ENCODE measurements around the gene DGKZ. TPM values are rescaled to one million over a fixed set of nuclear protein-coding genes. Genes with fewer than 3 reads are reported as not detected.

Gene DGKZ
- total and polyA plus RNA-seq, 9 donors = 8.9 to 46.0 (median 29.4) TPM

GRCh38 chr11:46333394-46333947 is 13.8 kb upstream of the DGKZ start:
- Histone ChIP-seq H3K36me3 (no peaks in the 10 kb centered on the region), H3K4me3 (peak overlapping the region; percentile 5), H3K4me1 (ENCODE audit: insufficient read depth) (peaks cover 5% of the 10 kb centered on the region), H3K9me3 (no peaks in the 10 kb centered on the region), H3K27ac (no peak overlapping the region), H3K27me3 (no peaks in the 10 kb centered on the region)
- 9 to 20% (median 13%) methylated on average over 18 to 25 of the region's 25 CpGs for WGBS, 3 donors
- DNase-seq = no peak
- intact Hi-C loops (cut with DNase I) = no loop called here
- TF ChIP-seq EP300 (IDR thresholded peaks at IDR 0.05) = no peak
- TF ChIP-seq POLR2A (IDR thresholded peaks at IDR 0.05) = no peak
- TF ChIP-seq CTCF (IDR thresholded peaks at IDR 0.05) = no peak

- no peak for DNase-seq
- 95% methylated on average over 3 of the region's 3 CpGs for WGBS, 3 donors
- TF ChIP-seq POLR2A (IDR thresholded peaks at IDR 0.05) (no peak), CTCF (IDR thresholded peaks at IDR 0.05) (no peak), EP300 (IDR thresholded peaks at IDR 0.05) (no peak)
- H3K9me3 ChIP-seq = no peaks in the 10 kb centered on the region
- H3K27ac ChIP-seq = no peak overlapping the region
- H3K4me3 ChIP-seq = no peak overlapping the region
- H3K36me3 ChIP-seq = no peaks in the 10 kb centered on the region
- intact Hi-C loops (cut with DNase I) = no loop called here
- no peaks in the 10 kb centered on the region for H3K27me3 ChIP-seq
- H3K4me1 ChIP-seq (ENCODE audit: insufficient read depth) = peaks cover 5% of the 10 kb centered on the region
Observed at GRCh38 chr11:46334211-46334610, 13.1 kb upstream of the DGKZ start.

- no peak for DNase-seq
- WGBS, 3 donors = 92 to 95% (median 95%) methylated on average over 6 of the region's 6 CpGs
- Histone ChIP-seq H3K4me1 (ENCODE audit: insufficient read depth) (peaks cover 5% of the 10 kb centered on the region), H3K4me3 (no peak overlapping the region), H3K36me3 (no peaks in the 10 kb centered on the region), H3K27me3 (no peaks in the 10 kb centered on the region), H3K9me3 (no peaks in the 10 kb centered on the region), H3K27ac (no peak overlapping the region)
- TF ChIP-seq POLR2A (IDR thresholded peaks at IDR 0.05) (no peak), CTCF (IDR thresholded peaks at IDR 0.05) (no peak), EP300 (IDR thresholded peaks at IDR 0.05) (no peak)
- intact Hi-C loops (cut with DNase I) = no loop called here
Observed at GRCh38 chr11:46335271-46335670, 12.0 kb upstream of the DGKZ start.

- no peak for TF ChIP-seq EP300 (IDR thresholded peaks at IDR 0.05)
- no peak for TF ChIP-seq CTCF (IDR thresholded peaks at IDR 0.05)
- TF ChIP-seq POLR2A (IDR thresholded peaks at IDR 0.05) = no peak
- 91 to 93% (median 93%) methylated on average over 11 of the region's 11 CpGs for WGBS, 3 donors
- no peak for DNase-seq
- H3K36me3 ChIP-seq = no peaks in the 10 kb centered on the region
- H3K27ac ChIP-seq = no peak overlapping the region
- no peaks in the 10 kb centered on the region for H3K4me1 ChIP-seq (ENCODE audit: insufficient read depth)
- H3K4me3 ChIP-seq = no peak overlapping the region
- H3K27me3 ChIP-seq = no peaks in the 10 kb centered on the region
- no peaks in the 10 kb centered on the region for H3K9me3 ChIP-seq
- intact Hi-C loops (cut with DNase I) = no loop called here
Observed at GRCh38 chr11:46335890-46336562, 11.2 kb upstream of the DGKZ start.
